Nephron (organoid): ENCODE results near the gene TUT1.
A peak's percentile ranks its signal among the peaks of the same experiment; 100 is the strongest.

Experiments used
- H3K27ac Mint-ChIP-seq, 3 experiments: 2 replicates each; pipeline ENCODE4 v1.8.0; 2020; ENCODE audit warnings: mixed read lengths in 3 of 3, mild to moderate bottlenecking in 2 of 3, moderate library complexity in 1 of 3
- H3K27me3 Mint-ChIP-seq: 2 replicates; pipeline ENCODE4 v1.8.0; 2021; ENCODE audit warnings: low read depth, mild to moderate bottlenecking, moderate library complexity, mixed read lengths
- H3K36me3 Mint-ChIP-seq: 2 replicates; pipeline ENCODE4 v1.8.0; 2020; ENCODE audit warnings: low read depth, mixed read lengths
- H3K4me1 Mint-ChIP-seq: 2 replicates; pipeline ENCODE4 v1.8.0; 2020; ENCODE audit warnings: mixed read lengths
- H3K4me3 Mint-ChIP-seq, 3 experiments: 2 replicates each; pipeline ENCODE4 v1.8.0; 2020; ENCODE audit warnings: mild to moderate bottlenecking in 3 of 3, mixed read lengths in 3 of 3, moderate library complexity in 2 of 3
- H3K9me3 Mint-ChIP-seq: 2 replicates; pipeline ENCODE4 v1.8.0; 2020; ENCODE audit warnings: mixed read lengths
- CTCF ChIP-seq, 3 experiments: fragments of 200-600 bp; sonication (generic); IDR thresholded peaks; one replicate each; pipeline ENCODE4 v1.5.0; 2021; ENCODE audit warnings: antibody characterized with exemption in 3 of 3; ENCODE audit not compliant: unreplicated experiment in 3 of 3

Gene TUT1

DNA sequence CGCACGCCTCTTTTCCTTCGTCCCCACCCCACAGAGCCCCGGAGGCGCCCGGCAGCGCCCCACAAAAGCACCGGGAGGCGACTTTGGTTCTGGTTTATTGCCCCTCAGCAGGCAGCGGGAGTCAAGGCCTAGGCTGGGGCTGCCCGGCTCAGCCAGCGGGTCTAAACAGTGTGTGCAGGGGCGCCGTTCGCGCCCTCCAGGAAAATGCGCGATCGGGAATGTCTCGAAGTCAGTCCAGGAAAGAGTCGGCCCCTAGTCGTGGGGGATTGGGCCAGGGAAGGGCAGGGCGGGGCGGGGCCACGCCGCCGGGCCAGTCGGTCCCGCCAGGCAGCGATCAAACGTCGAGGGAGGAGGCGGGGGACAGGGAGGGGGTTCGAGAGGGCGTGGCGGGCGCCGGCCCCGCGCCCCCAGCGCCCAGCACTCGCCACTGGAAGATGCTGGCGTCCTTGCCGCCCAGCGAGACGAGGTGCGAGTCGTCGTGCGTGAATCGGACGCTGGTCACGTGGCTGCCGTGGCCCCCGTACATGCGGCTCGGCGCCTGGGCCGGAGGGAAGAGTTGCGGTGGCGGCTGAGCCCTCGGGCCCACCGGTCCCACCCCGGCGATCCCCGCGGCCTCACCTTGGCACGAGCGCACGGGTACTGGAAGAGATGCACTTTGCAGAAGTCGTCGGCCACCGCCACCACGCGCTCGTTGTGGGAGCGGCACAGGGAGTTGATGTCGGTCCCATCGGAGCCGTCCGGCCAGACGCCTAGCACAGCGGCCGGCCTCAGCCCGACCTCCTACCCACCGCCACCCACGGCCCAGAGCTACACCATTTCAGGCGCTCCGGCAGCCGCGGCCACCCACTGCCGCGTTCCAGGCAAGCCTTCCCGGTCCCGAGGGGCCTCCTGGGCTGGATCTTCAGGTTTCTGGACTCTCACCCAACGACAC, 11.1 kb upstream of the TUT1 start:
- no peak for TF ChIP-seq CTCF (IDR thresholded peaks at IDR 0.05; ENCODE audit: unreplicated experiment in 3 of 3)
- Mint-ChIP-seq H3K4me1 (peaks cover 52% of the 10 kb centered on the region), H3K4me3 (peak overlapping the region; percentile 93 to 95 (median 95)), H3K9me3 (no peaks in the 10 kb centered on the region), H3K36me3 (peaks cover 35% of the 10 kb centered on the region), H3K27me3 (peaks cover 20% of the 10 kb centered on the region), H3K27ac (peak overlapping the region; percentile 87 to 97 (median 92))

DNA sequence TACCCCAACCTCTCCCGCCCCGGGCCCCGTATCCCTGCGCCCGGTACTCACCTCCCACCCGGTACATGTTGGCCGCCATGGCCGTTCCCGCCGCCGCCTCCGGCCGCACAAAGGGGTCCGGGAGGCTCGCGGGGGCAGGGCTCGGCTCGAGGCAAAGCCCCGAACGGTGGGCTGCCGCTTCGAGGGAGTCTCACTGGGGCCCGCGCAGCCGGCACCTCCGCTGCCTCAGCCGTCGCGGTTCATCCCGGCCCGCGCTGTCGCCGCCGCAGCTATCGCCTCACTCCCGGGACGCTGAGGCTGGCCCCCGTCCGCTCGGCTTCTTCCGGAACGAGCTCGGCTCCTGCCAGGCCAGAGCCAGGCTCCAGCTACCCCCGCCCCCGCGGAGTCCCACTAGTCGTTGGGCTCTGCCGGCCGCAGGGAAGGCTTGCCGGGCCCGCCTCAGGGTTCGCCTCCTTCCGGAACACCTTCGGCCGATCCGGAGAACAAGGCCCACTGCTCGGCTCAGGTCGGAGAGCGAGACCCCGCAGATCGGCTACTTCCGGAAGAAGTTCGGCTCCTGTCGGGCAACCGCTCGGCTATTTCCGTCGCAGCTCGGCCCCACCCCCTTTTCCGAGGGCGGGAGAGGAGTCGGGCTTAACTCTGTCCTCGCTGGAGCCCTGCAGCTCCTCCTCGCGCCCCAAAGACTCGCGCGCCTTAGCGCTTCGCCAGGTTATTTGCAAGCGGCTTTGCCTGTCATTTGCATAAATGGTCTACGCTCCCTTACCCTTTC, 10.2 kb upstream of the TUT1 start, which contains the start of gene MTA2:
MTA2 (minus strand) TSS at position 494 of the 769 bp plus-strand sequence; CDS start at position 79, 415 bp downstream.
- H3K36me3 Mint-ChIP-seq: peaks cover 42% of the 10 kb centered on the region
- peak within 1 kb of the TSS; percentile 93 to 95 (median 95) for H3K4me3 Mint-ChIP-seq
- no peak for TF ChIP-seq CTCF (IDR thresholded peaks at IDR 0.05; ENCODE audit: unreplicated experiment in 3 of 3)
- no peaks in the 10 kb centered on the region for H3K9me3 Mint-ChIP-seq
- H3K27ac Mint-ChIP-seq: peak within 1 kb of the TSS; percentile 96 to 98 (median 97)
- H3K27me3 Mint-ChIP-seq: peaks cover 20% of the 10 kb centered on the region
- H3K4me1 Mint-ChIP-seq: peaks cover 52% of the 10 kb centered on the region

- H3K9me3 Mint-ChIP-seq: no peaks in the 10 kb centered on the region
- no peak for TF ChIP-seq CTCF (IDR thresholded peaks at IDR 0.05; ENCODE audit: unreplicated experiment in 3 of 3)
- H3K4me1 Mint-ChIP-seq: peaks cover 52% of the 10 kb centered on the region
- peaks cover 47% of the 10 kb centered on the region for H3K36me3 Mint-ChIP-seq
- peak overlapping the region in 2 of 3 experiments; percentile 96 to 97 for H3K27ac Mint-ChIP-seq
- peak overlapping the region; percentile 93 to 95 (median 95) for H3K4me3 Mint-ChIP-seq
- peaks cover 20% of the 10 kb centered on the region for H3K27me3 Mint-ChIP-seq
Measured at GRCh38 chr11:62601122-62601371, 9.7 kb upstream of the TUT1 start.

DNA sequence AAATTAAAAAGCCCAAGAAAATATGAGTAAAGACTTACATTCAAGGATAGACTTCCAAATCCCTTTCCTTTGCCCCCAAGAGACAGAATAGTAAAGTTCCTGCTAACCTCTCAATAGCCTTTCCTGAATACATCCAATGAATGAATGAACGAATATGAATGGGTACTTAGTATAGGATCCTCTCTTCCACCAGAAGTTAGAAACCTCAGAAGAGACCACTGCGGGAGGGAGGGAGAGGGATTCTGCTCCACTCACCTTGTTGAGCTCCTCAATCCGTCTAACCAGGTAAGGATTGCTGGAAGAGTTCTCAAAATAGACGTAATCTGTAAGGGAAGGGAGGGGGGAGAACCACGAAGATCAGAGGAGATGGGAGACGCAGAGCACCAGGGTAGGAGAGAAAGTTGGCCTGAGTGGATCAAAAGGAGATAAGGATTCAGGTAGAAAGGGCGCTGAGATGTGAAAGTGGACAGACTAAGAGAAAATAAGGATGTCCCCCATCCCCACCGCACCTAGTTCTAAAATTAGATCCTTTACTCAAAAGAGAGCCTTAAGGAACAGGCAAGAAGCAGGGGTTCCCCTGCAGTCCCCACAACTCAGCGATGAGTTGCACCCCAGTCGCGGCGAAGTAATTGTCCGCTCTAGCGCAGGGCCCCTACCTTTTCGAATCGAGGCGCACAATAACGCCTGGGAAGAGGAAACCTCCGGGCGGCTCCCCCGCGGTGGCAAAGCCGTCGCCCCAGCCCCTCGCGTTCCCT, 9.2 kb upstream of the TUT1 start:
- Mint-ChIP-seq H3K4me3 (peak overlapping the region; percentile 93 to 95 (median 95)), H3K9me3 (no peaks in the 10 kb centered on the region), H3K27ac (peak overlapping the region; percentile 96 to 98 (median 97)), H3K4me1 (peaks cover 52% of the 10 kb centered on the region), H3K36me3 (peaks cover 50% of the 10 kb centered on the region), H3K27me3 (peaks cover 20% of the 10 kb centered on the region)
- no peak for TF ChIP-seq CTCF (IDR thresholded peaks at IDR 0.05; ENCODE audit: unreplicated experiment in 3 of 3)

GRCh38 chr11:62599901-62600300, 8.6 kb upstream of the TUT1 start:
- H3K27ac Mint-ChIP-seq: peak overlapping the region; percentile 96 to 98 (median 97)
- H3K9me3 Mint-ChIP-seq: no peaks in the 10 kb centered on the region
- peaks cover 48% of the 10 kb centered on the region for H3K4me1 Mint-ChIP-seq
- H3K27me3 Mint-ChIP-seq: peaks cover 20% of the 10 kb centered on the region
- H3K36me3 Mint-ChIP-seq: peaks cover 53% of the 10 kb centered on the region
- TF ChIP-seq CTCF (IDR thresholded peaks at IDR 0.05; ENCODE audit: unreplicated experiment in 3 of 3): no peak
- peak overlapping the region; percentile 93 to 95 (median 95) for H3K4me3 Mint-ChIP-seq
